HG03575 (cell line): ENCODE results near the gene CASK.

Experiments used
- ATAC-seq: cut with Tn5 transposase; IDR thresholded peaks from one replicate; pipeline ENCODE4 v1.9.1; 2021; ENCODE audit not compliant: unreplicated experiment, insufficient number of reproducible peaks, low FRiP score; ENCODE audit errors: extremely low read depth

CASK gene

DNA sequence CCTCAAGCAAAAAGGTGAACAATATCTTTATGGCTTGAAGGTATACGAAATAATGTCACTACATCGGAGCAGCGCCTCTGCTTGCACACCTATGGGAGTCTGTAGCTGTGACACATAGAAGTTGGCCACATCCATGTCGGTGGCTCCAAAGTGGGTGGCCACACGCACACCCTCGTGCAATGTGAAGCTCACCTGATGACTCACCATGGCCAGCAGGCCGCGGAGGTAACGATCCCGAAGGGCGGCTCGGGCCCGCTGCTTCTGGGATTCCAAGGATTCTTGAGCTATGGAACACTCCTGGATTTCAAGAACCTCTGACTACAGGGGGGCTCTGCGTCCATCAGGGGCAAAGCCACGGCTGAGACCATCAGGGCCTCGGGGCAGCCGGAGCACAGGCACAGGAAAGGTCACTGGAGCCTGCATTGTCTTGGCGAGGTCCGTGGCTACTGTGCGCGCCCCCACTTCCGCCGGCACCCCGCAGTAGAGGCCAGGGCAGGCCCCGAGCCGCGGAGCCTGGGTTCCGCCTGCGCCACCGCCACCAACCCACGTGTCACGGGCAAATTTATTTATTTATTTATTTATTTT lies 451.0 kb downstream of the CASK start:
- ATAC-seq: no peak

DNA sequence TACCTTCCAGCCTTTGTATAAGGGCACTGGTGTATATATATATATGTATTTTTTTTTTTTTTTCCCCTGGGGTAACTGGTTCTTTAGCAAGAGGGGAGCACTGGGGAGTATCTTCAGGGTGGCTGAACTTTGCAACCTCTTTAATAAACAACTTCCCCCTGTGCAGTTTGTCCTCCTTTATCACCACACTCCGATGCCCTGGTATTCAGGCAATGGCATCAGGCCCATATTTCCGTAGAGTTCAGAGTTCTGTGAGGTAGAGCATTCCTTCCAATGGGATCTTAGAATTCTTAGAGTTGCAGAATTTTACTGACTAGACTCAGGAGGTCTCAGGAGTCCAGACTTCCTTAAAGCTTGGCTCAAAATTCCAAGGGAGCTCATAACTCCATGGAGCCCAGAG lies 451.6 kb downstream of the CASK start:
- no peak for ATAC-seq

DNA sequence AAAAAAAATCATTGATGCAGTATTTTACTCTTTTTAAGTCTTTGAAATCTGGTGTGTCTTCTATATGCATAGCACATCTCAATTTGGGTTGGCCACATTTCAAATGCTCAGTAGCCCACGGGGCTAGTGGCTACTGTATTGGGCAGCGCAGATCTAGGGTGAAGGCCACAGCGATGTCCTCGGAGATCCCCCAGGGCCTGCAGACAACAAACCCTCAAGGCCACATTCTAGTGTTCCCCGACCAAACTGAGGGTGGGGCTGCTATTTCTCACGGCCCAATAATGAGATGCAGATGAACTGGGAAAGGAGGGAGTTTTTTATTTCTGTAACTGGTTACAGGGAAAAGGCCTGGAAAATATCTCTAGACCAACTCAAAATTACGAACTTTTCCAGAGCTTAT lies 452.6 kb downstream of the CASK start:
- ATAC-seq: no peak

DNA sequence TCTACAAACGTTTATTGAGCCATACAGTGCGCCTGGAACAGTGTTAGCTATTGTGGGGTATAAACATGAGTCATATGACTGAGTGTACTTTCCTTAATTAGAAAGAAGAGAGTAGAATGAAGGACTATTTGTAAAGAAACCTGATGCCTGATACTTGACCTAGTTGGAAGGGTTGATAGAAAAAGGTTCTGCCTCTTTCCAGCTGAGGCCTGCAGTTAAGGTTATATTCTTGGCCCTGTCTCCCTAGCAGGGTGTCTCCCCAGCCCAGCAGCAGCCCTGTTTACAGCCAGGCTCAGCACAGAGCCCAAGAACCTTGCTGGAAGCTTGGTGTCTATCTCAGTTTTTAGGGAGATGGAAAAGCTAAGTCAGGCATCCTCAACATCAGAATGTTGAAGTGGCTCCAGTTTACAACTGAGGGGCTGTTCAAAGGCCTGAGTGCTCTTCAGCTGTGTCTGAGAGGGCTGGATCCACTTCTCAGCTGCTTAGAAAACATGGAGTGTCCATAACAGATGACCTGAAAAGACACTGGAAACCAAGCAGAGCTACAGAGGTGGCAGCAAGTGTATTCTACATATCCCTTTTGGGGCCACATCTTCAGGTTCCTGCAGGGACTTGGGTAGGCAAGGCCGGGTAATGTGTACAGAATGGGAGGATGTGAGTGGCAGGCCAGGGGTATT lies 454.6 kb downstream of the CASK start:
- ATAC-seq: no peak
